Suppressor macrophage treated with lipopolysaccharide for 4 hours (primary cell): ENCODE data around the gene CLCN7.

Source experiments
- DNase-seq: peaks from one replicate; pipeline ENCODE4 v3.0.0-alpha.2; 2020

CLCN7 gene, protein sequence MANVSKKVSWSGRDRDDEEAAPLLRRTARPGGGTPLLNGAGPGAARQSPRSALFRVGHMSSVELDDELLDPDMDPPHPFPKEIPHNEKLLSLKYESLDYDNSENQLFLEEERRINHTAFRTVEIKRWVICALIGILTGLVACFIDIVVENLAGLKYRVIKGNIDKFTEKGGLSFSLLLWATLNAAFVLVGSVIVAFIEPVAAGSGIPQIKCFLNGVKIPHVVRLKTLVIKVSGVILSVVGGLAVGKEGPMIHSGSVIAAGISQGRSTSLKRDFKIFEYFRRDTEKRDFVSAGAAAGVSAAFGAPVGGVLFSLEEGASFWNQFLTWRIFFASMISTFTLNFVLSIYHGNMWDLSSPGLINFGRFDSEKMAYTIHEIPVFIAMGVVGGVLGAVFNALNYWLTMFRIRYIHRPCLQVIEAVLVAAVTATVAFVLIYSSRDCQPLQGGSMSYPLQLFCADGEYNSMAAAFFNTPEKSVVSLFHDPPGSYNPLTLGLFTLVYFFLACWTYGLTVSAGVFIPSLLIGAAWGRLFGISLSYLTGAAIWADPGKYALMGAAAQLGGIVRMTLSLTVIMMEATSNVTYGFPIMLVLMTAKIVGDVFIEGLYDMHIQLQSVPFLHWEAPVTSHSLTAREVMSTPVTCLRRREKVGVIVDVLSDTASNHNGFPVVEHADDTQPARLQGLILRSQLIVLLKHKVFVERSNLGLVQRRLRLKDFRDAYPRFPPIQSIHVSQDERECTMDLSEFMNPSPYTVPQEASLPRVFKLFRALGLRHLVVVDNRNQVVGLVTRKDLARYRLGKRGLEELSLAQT

GRCh38 chr16:1474796-1475551 is at the start of gene CLCN7:
CLCN7 (minus strand) TSS chr16:1475028; CDS start chr16:1474974, 54 bp downstream.
- peak; percentile 93 for DNase-seq

DNA sequence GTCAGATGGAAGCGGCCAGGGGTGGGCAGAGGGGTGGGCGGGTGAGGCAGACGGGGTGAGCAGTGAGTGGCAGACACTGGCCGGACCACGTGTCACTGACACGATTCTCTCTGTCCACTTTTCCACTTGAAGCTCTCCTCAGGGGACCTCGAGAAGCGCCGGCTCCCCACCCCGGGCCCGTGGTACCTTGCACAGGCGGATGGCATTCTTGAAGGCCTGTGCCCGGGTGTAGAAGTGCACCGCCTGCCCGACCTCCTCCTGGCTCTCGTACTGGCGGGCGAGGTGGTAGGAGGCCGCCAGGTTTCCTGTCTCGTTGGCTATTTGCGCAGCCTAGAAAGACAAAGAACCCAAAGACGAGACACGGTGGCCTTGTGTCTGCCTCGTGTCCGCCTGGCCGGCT is 49.5 kb upstream of the CLCN7 start:
- DNase-seq, result no peak

- DNase-seq, result no peak
These were observed 48.9 kb upstream of the CLCN7 start for GRCh38 chr16:1523581-1524245.

DNA sequence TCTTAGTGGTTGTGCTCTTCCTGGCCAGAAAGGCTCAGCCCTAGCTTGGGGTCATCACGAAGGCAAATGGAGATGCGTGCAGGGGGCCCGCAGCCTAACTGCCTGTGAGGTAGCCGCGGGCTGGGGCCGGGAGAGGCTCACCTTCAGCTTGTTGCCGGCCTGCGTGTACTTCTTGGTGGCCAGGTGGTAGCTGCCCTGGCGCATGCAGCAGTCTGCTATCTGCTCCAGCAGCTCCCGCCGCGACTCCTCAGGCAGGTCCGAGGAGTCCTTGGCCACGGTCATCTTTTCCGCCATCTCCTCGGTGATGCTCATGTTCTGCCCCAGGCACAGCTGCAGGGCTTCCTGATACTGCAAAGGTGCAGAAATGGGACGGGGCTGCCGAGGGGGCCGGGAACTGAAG is 45.6 kb upstream of the CLCN7 start:
- DNase-seq, result no peak

DNA sequence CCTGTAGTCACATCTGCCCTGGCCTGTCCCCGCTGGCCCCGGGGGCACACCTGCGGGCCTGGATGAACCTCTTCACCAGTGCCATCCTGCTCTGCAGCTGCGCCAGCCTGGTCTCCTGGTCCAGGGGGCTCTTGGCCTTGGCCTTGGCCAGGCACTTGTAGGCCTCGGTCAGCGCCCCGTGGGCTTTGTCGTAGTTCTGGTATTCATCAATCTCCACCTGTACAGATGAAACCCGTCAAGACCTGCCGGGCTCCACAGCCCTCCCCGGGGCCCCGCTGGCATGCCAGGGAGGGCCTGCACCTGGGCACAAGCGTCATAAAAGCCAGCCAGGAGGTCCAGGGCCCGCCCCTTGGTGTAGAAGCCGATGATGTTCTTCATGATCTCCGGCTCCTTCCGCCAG is 45.0 kb upstream of the CLCN7 start:
- DNase-seq, result no peak

DNA sequence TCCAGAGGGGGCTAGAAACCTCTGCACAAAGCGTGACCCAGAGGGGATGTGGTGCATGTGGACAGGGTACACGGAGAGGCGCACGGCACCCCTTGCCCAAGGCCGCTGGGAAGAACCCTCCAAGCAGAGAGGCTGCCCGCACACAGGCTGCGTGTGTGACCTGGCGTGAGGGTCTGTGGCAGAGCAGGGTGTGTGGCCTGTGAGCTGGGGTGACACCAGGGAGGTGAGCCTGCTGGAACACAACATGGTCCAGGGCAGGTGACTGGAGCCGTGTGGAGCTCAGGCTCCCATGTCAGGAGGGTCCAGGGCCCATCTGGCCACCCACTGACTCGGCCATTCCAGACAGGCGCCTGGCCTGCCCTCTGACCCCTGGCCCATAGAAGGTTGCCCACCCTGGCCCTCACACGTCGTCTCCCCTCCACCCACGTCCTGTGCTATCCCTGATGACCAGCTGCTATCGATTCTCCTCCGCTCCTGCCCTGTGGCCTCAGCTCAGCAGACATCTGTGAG is 43.9 kb upstream of the CLCN7 start:
- DNase-seq, result no peak

GRCh38 chr16:1514507-1514906 is 39.7 kb upstream of the CLCN7 start:
- DNase-seq, result no peak

- DNase-seq, result no peak
These were observed 37.9 kb upstream of the CLCN7 start for GRCh38 chr16:1512774-1513173.

- DNase-seq, result no peak
These were observed 37.1 kb upstream of the CLCN7 start for GRCh38 chr16:1511662-1512569.

GRCh38 chr16:1510941-1511351 is 36.1 kb upstream of the CLCN7 start:
- no peak for DNase-seq

DNA sequence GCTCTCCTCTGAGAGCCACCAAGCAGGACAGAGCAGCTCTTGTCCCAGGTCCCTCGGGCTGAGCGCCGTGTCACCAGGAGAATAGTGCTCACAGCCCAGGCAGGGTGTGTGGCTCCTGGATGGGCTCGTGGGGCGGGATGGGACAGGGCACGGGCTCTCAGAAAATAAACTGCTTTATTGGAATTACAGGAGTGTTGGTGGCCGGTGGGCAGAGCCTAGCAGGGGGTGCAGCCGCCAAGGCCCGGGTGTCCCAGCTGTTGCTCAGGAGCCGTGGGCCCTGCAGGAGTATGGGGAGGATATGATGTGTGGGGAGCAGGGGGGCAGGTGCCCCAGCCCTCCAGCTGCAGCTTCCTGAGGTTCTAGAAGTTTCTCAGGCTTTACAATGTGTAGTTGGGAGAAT is 35.4 kb upstream of the CLCN7 start:
- DNase-seq, result no peak

GRCh38 chr16:1509307-1510221 is 34.7 kb upstream of the CLCN7 start:
- DNase-seq, result no peak

- DNase-seq, result no peak
These were observed 33.8 kb upstream of the CLCN7 start for GRCh38 chr16:1508494-1509187.

DNA sequence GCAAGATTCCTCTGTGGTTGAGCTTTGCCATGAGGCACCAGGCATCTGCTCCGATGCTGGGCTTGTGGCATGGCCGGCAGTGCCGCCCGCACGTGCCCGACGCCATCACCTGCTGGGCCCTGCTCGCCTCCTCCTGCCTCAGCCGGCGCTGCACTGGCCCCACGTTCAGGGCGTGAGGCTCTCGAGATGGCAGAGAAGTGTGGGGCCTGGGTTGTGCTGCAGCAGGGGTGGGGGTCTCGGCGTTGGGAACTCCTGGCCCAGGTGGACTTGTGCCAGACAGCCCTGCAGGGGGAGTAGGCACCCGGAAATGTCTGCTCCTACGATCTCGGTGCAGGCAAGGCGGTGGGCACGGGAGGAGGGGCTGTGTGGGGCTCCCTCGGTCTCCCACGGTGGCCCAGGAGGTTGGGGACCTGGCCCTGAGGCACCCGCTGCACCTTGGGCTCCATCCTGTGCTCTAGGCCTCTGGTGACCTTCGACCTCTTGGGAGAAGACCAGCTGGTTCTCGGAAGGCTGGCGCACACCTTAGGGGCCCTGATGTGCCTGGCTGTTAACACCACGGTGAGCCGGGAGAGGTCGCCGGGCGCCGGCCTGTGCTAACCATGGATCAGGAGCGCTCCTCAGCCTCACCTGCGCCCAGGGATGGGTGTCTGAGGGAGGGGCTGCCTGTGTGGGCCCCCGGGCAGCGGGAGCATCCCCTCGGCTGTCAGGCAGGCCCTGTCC is 31.8 kb upstream of the CLCN7 start:
- DNase-seq, result no peak

DNA sequence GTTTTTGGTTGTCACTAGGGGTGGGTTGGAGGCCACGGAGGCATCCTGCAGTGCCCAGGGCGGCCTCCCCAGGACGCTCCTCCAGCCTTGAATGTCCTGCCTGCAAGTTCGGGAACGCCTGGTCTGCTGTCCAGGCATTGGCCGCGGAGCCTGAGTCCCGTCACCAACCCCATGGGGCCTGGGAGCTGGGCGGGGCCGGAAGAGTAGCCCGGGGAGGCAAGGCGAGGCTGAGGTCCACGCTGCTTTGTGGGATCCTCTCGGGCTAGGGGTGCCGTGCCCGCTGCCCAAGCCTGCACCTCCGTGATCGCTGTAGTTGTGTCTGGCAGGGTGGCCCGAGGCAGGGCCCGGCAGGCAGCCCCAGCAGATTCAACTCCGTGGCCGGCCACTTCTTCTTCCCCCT is 31.1 kb upstream of the CLCN7 start:
- DNase-seq, result no peak

DNA sequence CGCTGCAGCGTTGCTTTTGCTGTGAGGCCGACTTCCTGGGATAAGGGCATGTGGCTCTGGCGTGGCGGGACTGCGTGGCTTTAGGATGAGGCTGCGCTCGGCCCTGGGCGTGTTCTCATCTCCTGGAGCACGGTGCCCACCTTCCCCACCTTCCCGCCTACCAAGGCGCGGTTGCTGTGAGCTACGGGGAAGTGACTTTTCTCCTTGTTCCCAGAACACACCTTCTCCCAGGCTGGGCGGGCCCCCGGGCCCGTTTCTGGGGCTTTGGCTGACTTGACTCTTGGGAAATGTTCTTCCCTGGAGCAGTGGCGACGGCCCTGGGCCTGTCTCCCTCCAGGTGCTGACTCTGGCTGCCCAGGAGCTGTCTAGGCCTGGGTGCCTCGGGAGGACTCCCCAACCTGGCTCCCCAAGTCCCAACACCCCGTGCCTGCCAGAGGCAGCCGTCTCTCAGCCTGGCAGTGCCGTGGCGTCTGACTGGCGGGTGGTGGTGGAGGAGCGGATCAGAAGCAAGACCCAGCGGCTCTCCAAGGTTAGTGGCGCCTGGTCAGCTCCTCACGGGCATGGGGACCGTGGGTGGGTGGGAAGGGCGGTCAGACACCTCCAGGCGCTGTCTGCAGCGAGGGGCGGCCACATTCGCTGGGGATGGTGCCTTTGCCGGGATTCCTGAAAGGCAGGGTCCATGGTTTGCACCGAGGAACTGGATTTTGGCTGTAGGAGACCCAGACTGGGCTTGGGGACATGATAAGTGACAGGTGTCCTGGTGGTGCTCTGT is 30.4 kb upstream of the CLCN7 start:
- DNase-seq, result no peak

- no peak for DNase-seq
These were observed 28.5 kb upstream of the CLCN7 start for GRCh38 chr16:1503110-1503955.
